ENCODE measurements around the gene PPTC7.

DNA sequence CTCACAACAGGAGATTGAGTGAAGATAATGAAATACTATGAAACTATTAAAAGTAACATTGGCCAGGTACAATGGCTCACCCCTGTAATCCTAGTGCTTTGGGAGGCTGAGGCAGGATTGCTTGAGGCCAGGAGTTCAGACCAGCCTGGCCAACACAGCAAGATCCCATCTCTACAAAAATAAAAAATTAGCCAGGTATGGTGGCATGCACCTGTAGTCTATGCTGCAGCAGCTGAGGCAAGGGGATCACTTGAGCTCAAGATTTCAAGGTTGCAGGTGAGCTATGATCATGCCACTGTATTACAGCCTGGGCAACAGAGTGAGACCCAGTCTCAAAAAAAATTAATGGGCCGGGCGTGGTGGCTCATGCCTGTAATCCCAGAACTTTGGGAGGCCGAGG lies 66.1 kb downstream of the PPTC7 start:
- TF ChIP-seq, protein P1, sequence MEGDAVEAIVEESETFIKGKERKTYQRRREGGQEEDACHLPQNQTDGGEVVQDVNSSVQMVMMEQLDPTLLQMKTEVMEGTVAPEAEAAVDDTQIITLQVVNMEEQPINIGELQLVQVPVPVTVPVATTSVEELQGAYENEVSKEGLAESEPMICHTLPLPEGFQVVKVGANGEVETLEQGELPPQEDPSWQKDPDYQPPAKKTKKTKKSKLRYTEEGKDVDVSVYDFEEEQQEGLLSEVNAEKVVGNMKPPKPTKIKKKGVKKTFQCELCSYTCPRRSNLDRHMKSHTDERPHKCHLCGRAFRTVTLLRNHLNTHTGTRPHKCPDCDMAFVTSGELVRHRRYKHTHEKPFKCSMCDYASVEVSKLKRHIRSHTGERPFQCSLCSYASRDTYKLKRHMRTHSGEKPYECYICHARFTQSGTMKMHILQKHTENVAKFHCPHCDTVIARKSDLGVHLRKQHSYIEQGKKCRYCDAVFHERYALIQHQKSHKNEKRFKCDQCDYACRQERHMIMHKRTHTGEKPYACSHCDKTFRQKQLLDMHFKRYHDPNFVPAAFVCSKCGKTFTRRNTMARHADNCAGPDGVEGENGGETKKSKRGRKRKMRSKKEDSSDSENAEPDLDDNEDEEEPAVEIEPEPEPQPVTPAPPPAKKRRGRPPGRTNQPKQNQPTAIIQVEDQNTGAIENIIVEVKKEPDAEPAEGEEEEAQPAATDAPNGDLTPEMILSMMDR (IDR thresholded peaks at IDR 0.05; ENCODE audit: low read depth, low read length): no peak
- no peak for TF ChIP-seq EZH2phosphoT487 (IDR thresholded peaks at IDR 0.05; ENCODE audit: low read depth)
